ENCODE results near the gene GGA2. TPM values are rescaled to one million over a fixed set of nuclear protein-coding genes. Genes with fewer than 3 reads are reported as not detected.
"Not testable (repeated sequence)": the region's sequence is repeated elsewhere in the genome, so short reads cannot be mapped to it uniquely, and the experiment has no call there.

GGA2 gene
- 32.1 and 34.2 TPM in 2 replicates for total RNA-seq (2014; rRNA removed)
- 25.0 TPM for polyA plus RNA-seq (2012)

GRCh38 chr16:23510164-23510914 is at the start of gene GGA2:
Gene GGA2, minus strand, starts transcription at chr16:23510494. Its CDS starts 83 bp downstream, at chr16:23510411.
- DNase-seq (ENCODE audit: low read depth) = peak; percentile 70

- peak; percentile 14 for DNase-seq (ENCODE audit: low read depth)
Measured at GRCh38 chr16:23557779-23558702, 47.7 kb upstream of the GGA2 start.

- DNase-seq (ENCODE audit: low read depth) = peak; percentile 98
Measured at GRCh38 chr16:23556881-23557778, 46.8 kb upstream of the GGA2 start, which contains the start of the genes EARS2 and UBFD1. Gene EARS2, minus strand, starts transcription at chr16:23557350. Its CDS starts 7 bp downstream, at chr16:23557343. Gene UBFD1, plus strand, starts transcription at chr16:23557727. Its CDS starts 16 bp downstream, at chr16:23557743.

- no peak for DNase-seq (ENCODE audit: low read depth)
Measured at GRCh38 chr16:23554536-23554935, 44.2 kb upstream of the GGA2 start.

- no peak for DNase-seq (ENCODE audit: low read depth)
Measured at GRCh38 chr16:23552161-23552560, 41.9 kb upstream of the GGA2 start.

GRCh38 chr16:23549938-23550337 is 39.6 kb upstream of the GGA2 start:
- DNase-seq (ENCODE audit: low read depth) = no peak

- no peak for DNase-seq (ENCODE audit: low read depth)
Measured at GRCh38 chr16:23544436-23544835, 34.1 kb upstream of the GGA2 start.

GRCh38 chr16:23540817-23541178 is 30.5 kb upstream of the GGA2 start:
- not testable (repeated sequence) for DNase-seq (ENCODE audit: low read depth)

- no peak for DNase-seq (ENCODE audit: low read depth)
Measured at GRCh38 chr16:23539984-23540816, 29.9 kb upstream of the GGA2 start.

- no peak for DNase-seq (ENCODE audit: low read depth)
Measured at GRCh38 chr16:23538919-23539278, 28.6 kb upstream of the GGA2 start.

- DNase-seq (ENCODE audit: low read depth) = no peak
Measured at GRCh38 chr16:23537390-23537789, 27.1 kb upstream of the GGA2 start.

GRCh38 chr16:23535901-23536300 is 25.6 kb upstream of the GGA2 start:
- no peak for DNase-seq (ENCODE audit: low read depth)

GRCh38 chr16:23534868-23535860 is 24.9 kb upstream of the GGA2 start:
- DNase-seq (ENCODE audit: low read depth) = no peak

- no peak for DNase-seq (ENCODE audit: low read depth)
Measured at GRCh38 chr16:23532448-23532847, 22.2 kb upstream of the GGA2 start.

GRCh38 chr16:23530062-23530461 is 19.8 kb upstream of the GGA2 start:
- DNase-seq (ENCODE audit: low read depth) = no peak

- no peak for DNase-seq (ENCODE audit: low read depth)
Measured at GRCh38 chr16:23528644-23529310, 18.5 kb upstream of the GGA2 start.

GRCh38 chr16:23527961-23528643 is 17.8 kb upstream of the GGA2 start:
- no peak for DNase-seq (ENCODE audit: low read depth)

- no peak for DNase-seq (ENCODE audit: low read depth)
Measured at GRCh38 chr16:23524886-23525285, 14.6 kb upstream of the GGA2 start.

All from LHCN-M2 (cell line).